Measurements from ENCODE around the gene TMEM87B. TPM values are rescaled to one million over a fixed set of nuclear protein-coding genes. Genes with fewer than 3 reads are reported as not detected.
A peak's percentile ranks its signal among the peaks of the same experiment; 100 is the strongest.

The TMEM87B gene
- total RNA-seq, 4 donors from 2014 or later, result 11.9 to 20.1 (median 18.2) TPM

GRCh38 chr2:112081262-112081661, 26.2 kb downstream of the TMEM87B start:
- no peak for TF ChIP-seq CTCF (IDR thresholded peaks at IDR 0.05)
- TF ChIP-seq EP300 (IDR thresholded peaks at IDR 0.05), result no peak
- no peak for TF ChIP-seq POLR2A (IDR thresholded peaks at IDR 0.05)
- Histone ChIP-seq H3K9me3 (no peaks in the 10 kb centered on the region), H3K27me3 (no peaks in the 10 kb centered on the region), H3K4me1 (peaks cover 0 to 7% (median under 1%) of the 10 kb centered on the region in 4 donors), H3K36me3 (peaks cover 0 to 66% (median under 1%) of the 10 kb centered on the region in 3 donors), H3K27ac (no peak overlapping the region), H3K4me3 (no peak overlapping the region)
- WGBS, 2 donors, result 83 to 91% methylated on average over 1 of the region's 1 CpG
- DNase-seq (ENCODE audit: low spot score in 2 of 2), result no peak

GRCh38 chr2:112084689-112085374, 29.8 kb downstream of the TMEM87B start:
- H3K9me3 ChIP-seq, result no peaks in the 10 kb centered on the region
- no peak for DNase-seq (ENCODE audit: low spot score in 2 of 2)
- WGBS, 2 donors, result 39 to 45% methylated on average over 4 of the region's 4 CpGs
- peaks cover 0 to 80% (median 16%) of the 10 kb centered on the region in 3 donors for H3K36me3 ChIP-seq
- H3K4me3 ChIP-seq, result no peak overlapping the region
- peaks cover 0 to 10% (median 2%) of the 10 kb centered on the region in 4 donors for H3K4me1 ChIP-seq
- TF ChIP-seq EP300 (IDR thresholded peaks at IDR 0.05) (no peak), POLR2A (IDR thresholded peaks at IDR 0.05) (no peak), CTCF (IDR thresholded peaks at IDR 0.05) (no peak)
- no peaks in the 10 kb centered on the region for H3K27me3 ChIP-seq
- H3K27ac ChIP-seq, result no peak overlapping the region

GRCh38 chr2:112085375-112085730, 30.3 kb downstream of the TMEM87B start:
- Histone ChIP-seq H3K27me3 (no peaks in the 10 kb centered on the region), H3K9me3 (no peaks in the 10 kb centered on the region), H3K4me3 (no peak overlapping the region), H3K4me1 (peaks cover 0 to 10% (median 2%) of the 10 kb centered on the region in 4 donors), H3K27ac (peak overlapping the region in 1 of 4 donors; percentile 72), H3K36me3 (peaks cover 0 to 85% (median 16%) of the 10 kb centered on the region in 3 donors)
- no peak for DNase-seq (ENCODE audit: low spot score in 2 of 2)
- TF ChIP-seq EP300 (IDR thresholded peaks at IDR 0.05) (no peak), POLR2A (IDR thresholded peaks at IDR 0.05) (no peak), CTCF (IDR thresholded peaks at IDR 0.05) (no peak)

- TF ChIP-seq CTCF (IDR thresholded peaks at IDR 0.05) (no peak), POLR2A (IDR thresholded peaks at IDR 0.05) (no peak), EP300 (IDR thresholded peaks at IDR 0.05) (no peak)
- WGBS, 2 donors, result 49 to 59% methylated on average over 9 of the region's 9 CpGs
- DNase-seq (ENCODE audit: low spot score in 2 of 2), result no peak
- H3K36me3 ChIP-seq, result peaks cover 0 to 88% (median 16%) of the 10 kb centered on the region in 3 donors
- H3K27ac ChIP-seq, result peak overlapping the region in 1 of 4 donors; percentile 72
- H3K27me3 ChIP-seq, result no peaks in the 10 kb centered on the region
- peaks cover 0 to 10% (median 2%) of the 10 kb centered on the region in 4 donors for H3K4me1 ChIP-seq
- no peaks in the 10 kb centered on the region for H3K9me3 ChIP-seq
- H3K4me3 ChIP-seq, result no peak overlapping the region
These were observed 31.0 kb downstream of the TMEM87B start for GRCh38 chr2:112085916-112086669.

Measured in tibial nerve (tissue), 4 donors.